Gastroesophageal sphincter (tissue), 4 donors: ENCODE measurements around the gene CEP89. TPM values are rescaled to one million over a fixed set of nuclear protein-coding genes. Genes with fewer than 3 reads are reported as not detected.
"Not testable (repeated sequence)": the region's sequence is repeated elsewhere in the genome, so short reads cannot be mapped to it uniquely, and the experiment has no call there.

ENCODE experiments used
- ATAC-seq: fragments of 150-250 bp; one replicate; pipeline ENCODE4 v1.9.1; 2016; ENCODE audit warnings: mild to moderate bottlenecking, moderate library complexity
- H3K27ac ChIP-seq, 4 donors: fragments of 200-600 bp; sonication (generic) in 3 of 4; 1 replicate in 3 of 4; 2 replicates in 1 of 4; pipeline ENCODE4 v1.5.1; 2016 to 2019
- H3K27me3 ChIP-seq: fragments of 200-600 bp; sonication (generic); one replicate; pipeline ENCODE4 v1.5.1; 2019
- H3K36me3 ChIP-seq, 2 donors: fragments of 200-600 bp; sonication (generic); one replicate each; pipeline ENCODE4 v1.5.1; 2019; ENCODE audit warnings: control low read depth in 1 of 2
- H3K4me1 ChIP-seq, 3 donors: fragments of 200-600 bp; sonication (generic); 1 replicate in 2 of 3; 2 replicates in 1 of 3; pipeline ENCODE4 v1.5.1; 2016 to 2019; ENCODE audit warnings: control low read depth in 2 of 3
- H3K4me3 ChIP-seq, 2 donors: fragments of 200-600 bp; sonication (generic); one replicate each; pipeline ENCODE4 v1.5.1; 2019; ENCODE audit warnings: mild to moderate bottlenecking in 1 of 2, moderate library complexity in 1 of 2
- H3K9me3 ChIP-seq, 3 donors: fragments of 200-600 bp; sonication (generic); one replicate each; pipeline ENCODE4 v1.5.1; 2017 to 2019; ENCODE audit warnings: control low read depth in 2 of 3
- EP300 ChIP-seq: sonication (generic); formaldehyde crosslinking; IDR thresholded peaks from one replicate; pipeline ENCODE4 v1.6.1; 2017; ENCODE audit warnings: antibody characterized with exemption, mild to moderate bottlenecking
- POLR2A ChIP-seq, 2 donors: fragments of 450-650 bp; IDR thresholded peaks; one replicate each; pipeline ENCODE4 v1.6.1; 2017; ENCODE audit warnings: antibody characterized with exemption in 2 of 2, mild to moderate bottlenecking in 2 of 2, moderate library complexity in 1 of 2
- POLR2AphosphoS5 ChIP-seq: sonication (generic); formaldehyde crosslinking; IDR thresholded peaks from one replicate; pipeline ENCODE4 v1.6.1; 2017; ENCODE audit warnings: antibody characterized with exemption
- WGBS, 2 donors: methylation state at CpG; one replicate each; pipeline ENCODE4 v1.1.5; 2018; ENCODE audit warnings: low coverage in 1 of 2; 5-methylcytosine and 5-hydroxymethylcytosine counted together
- total RNA-seq, 4 donors: library from RNA; depleted of rRNA; stranded (reverse); fragments of >200 nt; gene quantifications; one replicate each; pipeline ENCODE4 v1.1.0, GENCODE V29; 2016
- TF ChIP-seq, protein P1 (sequence below), 4 experiments: fragments of 200-600 bp in 2 of 4; fragments of 450-650 bp in 2 of 4; sonication (generic) in 1 of 4; IDR thresholded peaks; one replicate each; pipeline ENCODE4 v1.5.1; 2017 to 2019; ENCODE audit warnings: antibody characterized with exemption in 4 of 4, mild to moderate bottlenecking in 2 of 4, moderate library complexity in 2 of 4

CEP89 gene
- total RNA-seq, 4 donors from 2014 or later = 14.8 to 21.9 (median 20.2) TPM

GRCh38 chr19:32842061-32842460 lies 129.7 kb downstream of the CEP89 start:
- 72 to 81% methylated on average over 8 of the region's 8 CpGs for WGBS, 2 donors
- H3K27me3 ChIP-seq = no peaks in the 10 kb centered on the region
- peaks cover 0 to 22% of the 10 kb centered on the region in 2 donors for H3K36me3 ChIP-seq
- no peak for ATAC-seq
- H3K4me3 ChIP-seq = no peak overlapping the region
- no peak overlapping the region for H3K27ac ChIP-seq
- TF ChIP-seq EP300 (no peak), POLR2A (IDR thresholded peaks at IDR 0.05) (no peak), POLR2AphosphoS5 (no peak)
- TF ChIP-seq, protein P1, sequence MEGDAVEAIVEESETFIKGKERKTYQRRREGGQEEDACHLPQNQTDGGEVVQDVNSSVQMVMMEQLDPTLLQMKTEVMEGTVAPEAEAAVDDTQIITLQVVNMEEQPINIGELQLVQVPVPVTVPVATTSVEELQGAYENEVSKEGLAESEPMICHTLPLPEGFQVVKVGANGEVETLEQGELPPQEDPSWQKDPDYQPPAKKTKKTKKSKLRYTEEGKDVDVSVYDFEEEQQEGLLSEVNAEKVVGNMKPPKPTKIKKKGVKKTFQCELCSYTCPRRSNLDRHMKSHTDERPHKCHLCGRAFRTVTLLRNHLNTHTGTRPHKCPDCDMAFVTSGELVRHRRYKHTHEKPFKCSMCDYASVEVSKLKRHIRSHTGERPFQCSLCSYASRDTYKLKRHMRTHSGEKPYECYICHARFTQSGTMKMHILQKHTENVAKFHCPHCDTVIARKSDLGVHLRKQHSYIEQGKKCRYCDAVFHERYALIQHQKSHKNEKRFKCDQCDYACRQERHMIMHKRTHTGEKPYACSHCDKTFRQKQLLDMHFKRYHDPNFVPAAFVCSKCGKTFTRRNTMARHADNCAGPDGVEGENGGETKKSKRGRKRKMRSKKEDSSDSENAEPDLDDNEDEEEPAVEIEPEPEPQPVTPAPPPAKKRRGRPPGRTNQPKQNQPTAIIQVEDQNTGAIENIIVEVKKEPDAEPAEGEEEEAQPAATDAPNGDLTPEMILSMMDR (IDR thresholded peaks at IDR 0.05) = no peak
- H3K4me1 ChIP-seq = no peaks in the 10 kb centered on the region
- H3K9me3 ChIP-seq = peaks cover 0 to 21% (median 0%) of the 10 kb centered on the region in 3 donors

GRCh38 chr19:32837531-32837930 lies 134.2 kb downstream of the CEP89 start:
- Histone ChIP-seq H3K4me3 (no peak overlapping the region), H3K27ac (no peak overlapping the region), H3K27me3 (no peaks in the 10 kb centered on the region), H3K4me1 (no peaks in the 10 kb centered on the region), H3K36me3 (peaks cover 0 to 17% of the 10 kb centered on the region in 2 donors), H3K9me3 (peaks cover 0 to 17% (median 0%) of the 10 kb centered on the region in 3 donors)
- no peak for ATAC-seq
- 73 to 88% methylated on average over 7 of the region's 7 CpGs for whole genome bisulfite sequencing, 2 donors
- TF ChIP-seq, protein P1 (IDR thresholded peaks at IDR 0.05) = no peak
- TF ChIP-seq POLR2AphosphoS5 (no peak), POLR2A (IDR thresholded peaks at IDR 0.05) (no peak), EP300 (no peak)

- not testable (repeated sequence) for H3K4me3 ChIP-seq, ATAC-seq, H3K27ac ChIP-seq, H3K9me3 ChIP-seq, H3K4me1 ChIP-seq, H3K27me3 ChIP-seq
- 86% methylated on average over 2 to 6 of the region's 7 CpGs for WGBS, 2 donors
- peaks cover 0 to 13% of the 10 kb centered on the region in 2 donors for H3K36me3 ChIP-seq
Measured at GRCh38 chr19:32833388-32833787, 138.4 kb downstream of the CEP89 start.

GRCh38 chr19:32832825-32833224 lies 138.9 kb downstream of the CEP89 start:
- H3K36me3 ChIP-seq = peaks cover 0 to 13% of the 10 kb centered on the region in 2 donors
- H3K4me1 ChIP-seq, H3K9me3 ChIP-seq, H3K27me3 ChIP-seq, H3K27ac ChIP-seq, H3K4me3 ChIP-seq, ATAC-seq: not testable (repeated sequence)
- 78 to 100% methylated on average over 2 to 3 of the region's 7 CpGs for WGBS, 2 donors

- not testable (repeated sequence) for H3K4me1 ChIP-seq, H3K27ac ChIP-seq, H3K4me3 ChIP-seq, ATAC-seq, H3K27me3 ChIP-seq, H3K9me3 ChIP-seq
- WGBS, 2 donors = 87 to 92% methylated on average over 7 to 11 of the region's 12 CpGs
- H3K36me3 ChIP-seq = peaks cover 0 to 13% of the 10 kb centered on the region in 2 donors
Measured at GRCh38 chr19:32832094-32832493, 139.7 kb downstream of the CEP89 start.

- no peak overlapping the region for H3K27ac ChIP-seq
- TF ChIP-seq EP300 (no peak), POLR2AphosphoS5 (no peak), POLR2A (IDR thresholded peaks at IDR 0.05) (no peak)
- ATAC-seq = no peak
- H3K4me3 ChIP-seq = no peak overlapping the region
- peaks cover 0 to 13% of the 10 kb centered on the region in 2 donors for H3K36me3 ChIP-seq
- no peaks in the 10 kb centered on the region for H3K9me3 ChIP-seq
- H3K27me3 ChIP-seq = no peaks in the 10 kb centered on the region
- no peaks in the 10 kb centered on the region for H3K4me1 ChIP-seq
- 88 to 95% methylated on average over 5 of the region's 5 CpGs for WGBS, 2 donors
Measured at GRCh38 chr19:32831611-32832010, 140.1 kb downstream of the CEP89 start.

- no peak for ATAC-seq
- WGBS, 2 donors = 79 to 88% methylated on average over 5 to 8 of the region's 8 CpGs
- TF ChIP-seq, protein P1 (IDR thresholded peaks at IDR 0.05) = no peak
- no peak for TF ChIP-seq POLR2A (IDR thresholded peaks at IDR 0.05)
- H3K27ac ChIP-seq = no peak overlapping the region
- H3K4me3 ChIP-seq = no peak overlapping the region
- H3K4me1 ChIP-seq = no peaks in the 10 kb centered on the region
- no peaks in the 10 kb centered on the region for H3K27me3 ChIP-seq
- no peaks in the 10 kb centered on the region for H3K9me3 ChIP-seq
- H3K36me3 ChIP-seq = peaks cover 0 to 13% of the 10 kb centered on the region in 2 donors
Measured at GRCh38 chr19:32830231-32831014, 141.3 kb downstream of the CEP89 start.
